Epithelial cell of proximal tubule (primary cell): Measurements from ENCODE around the gene KIF2C. TPM values are rescaled to one million over a fixed set of nuclear protein-coding genes. Genes with fewer than 3 reads are reported as not detected.
A peak's percentile ranks its signal among the peaks of the same experiment; 100 is the strongest.

ENCODE experiments used
- DNase-seq: peaks from one replicate; pipeline ENCODE4 v3.0.0-alpha.2; 2011; ENCODE audit warnings: low read depth
- H3K4me3 ChIP-seq: 2 replicates; pipeline ENCODE4 v1.5.1; 2011; ENCODE audit warnings: low read depth, mild to moderate bottlenecking, low read length
- CTCF ChIP-seq: conservative IDR thresholded peaks from 2 replicates; pipeline ENCODE4 v1.5.1; 2012; ENCODE audit warnings: low read depth, mild to moderate bottlenecking, low read length
- total RNA-seq: library from RNA; depleted of rRNA; stranded (reverse); fragments of >200 nt; gene quantifications from 2 replicates; pipeline ENCODE4 v1.2.3, GENCODE V29; 2015

Gene KIF2C
- total RNA-seq, 1 donor from 2014 or later = 72.8 TPM

- H3K4me3 ChIP-seq = peak overlapping the region; percentile 16
- no peak for DNase-seq
- TF ChIP-seq CTCF = no peak
Measured at GRCh38 chr1:44803312-44804095, 63.9 kb downstream of the KIF2C start.

GRCh38 chr1:44805311-44806024 lies 65.8 kb downstream of the KIF2C start:
- DNase-seq = no peak
- TF ChIP-seq CTCF = no peak

GRCh38 chr1:44806025-44806703 lies 66.5 kb downstream of the KIF2C start:
- DNase-seq = no peak
- no peak overlapping the region for H3K4me3 ChIP-seq
- no peak for TF ChIP-seq CTCF

More at GRCh38 chr1:44805311-44806024, 65.8 kb downstream of the KIF2C start:
- no peak overlapping the region for H3K4me3 ChIP-seq

- TF ChIP-seq CTCF = no peak
- peak within 1 kb of the TSS; percentile 48 for H3K4me3 ChIP-seq
Measured at GRCh38 chr1:44806704-44807363, 67.2 kb downstream of the KIF2C start, which contains the start of gene DYNLT4. DYNLT4 (minus strand) TSS chr1:44807351; CDS start chr1:44806668, 683 bp downstream.

GRCh38 chr1:44807364-44808062 lies 67.9 kb downstream of the KIF2C start:
- peak overlapping the region; percentile 48 for H3K4me3 ChIP-seq
- no peak for TF ChIP-seq CTCF
- DNase-seq = peak; percentile 99

More at GRCh38 chr1:44806704-44807363, 67.2 kb downstream of the KIF2C start, which contains the start of gene DYNLT4:
- no peak for DNase-seq
